CD8-positive, alpha-beta memory T cell (primary cell): ENCODE measurements around the gene SUSD6. TPM values are rescaled to one million over a fixed set of nuclear protein-coding genes. Genes with fewer than 3 reads are reported as not detected.

Experiments
- CTCF ChIA-PET: fragments of 350-600 bp; sonication (Branson Sonifier 250); formaldehyde crosslinking; loops from one replicate; lab custom pipeline; 2021; ENCODE audit warnings: antibody characterized with exemption; lab: Charles Lee
- POLR2A ChIA-PET: fragments of 350-600 bp; sonication (Branson Sonifier 250); formaldehyde crosslinking; loops from one replicate; lab custom pipeline; 2021; ENCODE audit warnings: antibody characterized with exemption; lab: Charles Lee
- DNase-seq, 5 donors: peaks; one replicate each; pipeline versions ENCODE4 v3.0.0 to v3.0.0-alpha.2; 2020 to 2022; ENCODE audit warnings: mixed read lengths in 1 of 5
- H3K27ac ChIP-seq: one replicate; pipeline ENCODE4 v1.7.0; 2013; ENCODE audit warnings: low read depth, mild to moderate bottlenecking, low read length, moderate library complexity
- H3K27me3 ChIP-seq: 2 replicates; pipeline ENCODE4 v1.7.0; 2013; ENCODE audit warnings: low read length, mild to moderate bottlenecking; ENCODE audit not compliant: insufficient read depth, poor library complexity, severe bottlenecking
- H3K36me3 ChIP-seq: 2 replicates; pipeline ENCODE4 v1.7.0; 2013; ENCODE audit warnings: mild to moderate bottlenecking, low read length, moderate library complexity; ENCODE audit not compliant: insufficient read depth
- H3K4me1 ChIP-seq: 2 replicates; pipeline ENCODE4 v1.7.0; 2013; ENCODE audit warnings: mild to moderate bottlenecking, low read length, moderate library complexity; ENCODE audit not compliant: insufficient read depth
- H3K4me3 ChIP-seq: 2 replicates; pipeline ENCODE4 v1.7.0; 2013; ENCODE audit warnings: mild to moderate bottlenecking, low read length
- H3K9me3 ChIP-seq: 2 replicates; pipeline ENCODE4 v1.7.0; 2013; ENCODE audit warnings: mild to moderate bottlenecking, low read length
- H3K27ac Mint-ChIP-seq, 8 donors: one replicate each; pipeline ENCODE4 v1.8.0; 2020 to 2021; ENCODE audit warnings: mixed read lengths in 8 of 8, mild to moderate bottlenecking in 6 of 8, inconsistent platforms in 3 of 8, moderate library complexity in 3 of 8
- H3K27me3 Mint-ChIP-seq, 2 donors: one replicate each; pipeline ENCODE4 v1.8.0; 2020 to 2021; ENCODE audit warnings: mixed read lengths in 2 of 2, mild to moderate bottlenecking in 1 of 2, moderate library complexity in 1 of 2
- H3K36me3 Mint-ChIP-seq, 3 donors: one replicate each; pipeline ENCODE4 v1.8.0; 2020 to 2021; ENCODE audit warnings: mixed read lengths in 3 of 3, inconsistent platforms in 1 of 3, mild to moderate bottlenecking in 1 of 3
- H3K4me1 Mint-ChIP-seq, 3 donors: one replicate each; pipeline ENCODE4 v1.8.0; 2020 to 2021; ENCODE audit warnings: mixed read lengths in 3 of 3, inconsistent platforms in 1 of 3, mild to moderate bottlenecking in 1 of 3
- H3K4me3 Mint-ChIP-seq, 7 donors: one replicate each; pipeline ENCODE4 v1.8.0; 2020 to 2021; ENCODE audit warnings: mixed read lengths in 7 of 7, mild to moderate bottlenecking in 6 of 7, moderate library complexity in 4 of 7, inconsistent platforms in 2 of 7
- H3K9me3 Mint-ChIP-seq, 5 donors: one replicate each; pipeline ENCODE4 v1.8.0; 2020 to 2022; ENCODE audit warnings: mixed read lengths in 5 of 5, mild to moderate bottlenecking in 3 of 5, moderate library complexity in 2 of 5, inconsistent platforms in 1 of 5
- polyA plus RNA-seq: library from polyadenylated mRNA; unstranded; fragments of 300-500 nt; fragmentation: Illumina TruSeq; gene quantifications from one replicate; pipeline ENCODE4 v1.2.3, GENCODE V29; 2021
- total RNA-seq, 2 experiments: library from RNA; stranded (reverse); gene quantifications; one replicate each; pipeline ENCODE4 v1.2.3, GENCODE V29; 2021

The SUSD6 gene
- total and polyA plus RNA-seq, 3 experiments from 2014 or later = 9.3 to 53.9 (median 51.4) TPM

DNA sequence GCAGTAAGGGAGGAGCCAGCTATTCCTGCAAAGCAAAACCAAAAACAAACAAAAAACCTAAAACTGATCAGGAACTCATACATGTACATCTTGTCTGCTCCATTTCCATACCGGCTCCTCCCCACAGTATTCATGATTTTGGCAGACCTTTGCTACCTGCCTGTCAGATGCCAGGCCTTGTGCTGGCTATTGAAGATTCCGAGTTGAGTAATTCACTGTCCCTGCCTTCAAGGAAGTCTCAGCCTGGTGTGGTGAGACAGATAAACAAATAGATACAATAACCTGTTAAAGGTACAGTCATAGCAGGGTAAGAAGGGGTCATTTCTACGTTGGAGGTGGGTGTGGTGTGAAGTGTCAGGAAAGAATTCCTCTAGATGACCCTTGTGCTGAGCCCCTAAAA lies 42.7 kb downstream of the SUSD6 start:
- Mint-ChIP-seq H3K27me3 (peaks cover 0 to 1% of the 10 kb centered on the region in 2 donors), H3K4me3 (peak overlapping the region in 1 of 7 donors; percentile 52), H3K4me1 (peaks cover 85 to 96% (median 89%) of the 10 kb centered on the region in 3 donors), H3K9me3 (no peaks in the 10 kb centered on the region), H3K27ac (peak overlapping the region in 5 of 8 donors; percentile 28 to 77 (median 47)), H3K36me3 (peaks cover 0 to 28% (median 0%) of the 10 kb centered on the region in 3 donors)
- peaks cover 3% of the 10 kb centered on the region for H3K36me3 ChIP-seq
- no peak overlapping the region for H3K27ac ChIP-seq
- no peak for DNase-seq
- CTCF ChIA-PET = no interaction called here
- no peak overlapping the region for H3K4me3 ChIP-seq
- POLR2A ChIA-PET = no interaction called here
- H3K4me1 ChIP-seq = peaks cover 51% of the 10 kb centered on the region
- H3K9me3 ChIP-seq = no peaks in the 10 kb centered on the region
- no peaks in the 10 kb centered on the region for H3K27me3 ChIP-seq

DNA sequence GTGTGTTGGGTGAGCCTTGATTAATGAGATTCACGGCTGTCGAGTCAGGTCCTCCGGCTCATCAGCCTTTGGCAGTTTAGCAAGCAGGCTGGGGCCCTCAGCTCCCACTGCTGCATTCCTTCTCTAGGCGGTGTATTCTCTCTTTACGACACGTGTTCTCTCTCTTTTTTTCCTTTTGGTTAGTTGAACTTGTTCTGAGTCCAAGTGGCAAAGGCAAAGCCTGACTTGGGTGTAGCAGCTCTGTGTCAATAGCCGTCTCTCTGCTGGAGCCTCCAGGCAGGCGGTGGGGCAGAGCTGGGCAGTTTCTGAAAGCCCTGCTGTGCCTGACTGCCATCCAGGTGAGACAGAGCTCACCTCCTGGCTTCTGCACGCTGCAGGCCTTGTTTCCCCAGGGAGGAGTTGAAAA lies 46.6 kb downstream of the SUSD6 start:
- no peak overlapping the region for H3K27ac ChIP-seq
- Mint-ChIP-seq H3K4me1 (peaks cover 76 to 96% (median 88%) of the 10 kb centered on the region in 3 donors), H3K4me3 (peak overlapping the region in 2 of 7 donors; percentile 44 to 68), H3K27ac (peak overlapping the region in 5 of 8 donors; percentile 12 to 95 (median 81)), H3K9me3 (no peaks in the 10 kb centered on the region), H3K27me3 (peaks cover 0 to 1% of the 10 kb centered on the region in 2 donors), H3K36me3 (peaks cover 0 to 62% (median 5%) of the 10 kb centered on the region in 3 donors)
- H3K4me1 ChIP-seq = peaks cover 28% of the 10 kb centered on the region
- no peak for DNase-seq
- ChIA-PET CTCF (no interaction called here), POLR2A (interaction anchor here (0.6 kb wide), 1 partner anchor 27 kb away, joined by 4 read pairs; no protein-coding TSS in a partner anchor)
- H3K36me3 ChIP-seq = peaks cover 5% of the 10 kb centered on the region
- no peaks in the 10 kb centered on the region for H3K27me3 ChIP-seq
- no peak overlapping the region for H3K4me3 ChIP-seq
- no peaks in the 10 kb centered on the region for H3K9me3 ChIP-seq

DNA sequence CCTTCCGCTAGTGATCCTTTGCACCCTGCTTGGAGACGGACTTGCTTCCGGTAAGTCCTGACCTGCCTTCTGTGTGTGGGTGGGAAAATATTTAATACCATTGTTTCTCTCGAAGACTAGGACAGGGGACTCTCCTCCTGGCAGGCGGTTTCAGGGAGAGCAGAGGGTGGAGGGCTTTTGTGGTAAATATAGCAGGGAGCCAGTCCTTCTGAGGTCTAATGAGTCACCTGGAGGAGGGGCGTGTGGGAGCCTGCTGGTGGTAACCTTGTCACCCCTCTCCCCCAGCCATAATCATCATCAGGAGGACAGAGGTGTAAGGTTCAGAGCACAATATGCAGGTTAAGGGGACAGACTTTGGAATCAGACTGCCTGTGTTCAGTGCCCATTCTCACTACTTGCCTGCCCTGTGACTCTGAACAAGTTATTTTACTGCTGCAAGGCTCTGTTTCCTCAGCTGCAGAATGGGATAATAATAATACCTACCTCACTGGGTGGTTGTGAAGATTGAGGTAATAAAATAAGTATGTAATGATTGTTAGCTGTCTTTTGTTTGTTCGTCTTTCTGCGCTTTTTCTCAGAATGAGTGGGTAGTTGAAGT lies 47.4 kb downstream of the SUSD6 start:
- peaks cover 0 to 63% (median 5%) of the 10 kb centered on the region in 3 donors for H3K36me3 Mint-ChIP-seq
- CTCF ChIA-PET = no interaction called here

DNA sequence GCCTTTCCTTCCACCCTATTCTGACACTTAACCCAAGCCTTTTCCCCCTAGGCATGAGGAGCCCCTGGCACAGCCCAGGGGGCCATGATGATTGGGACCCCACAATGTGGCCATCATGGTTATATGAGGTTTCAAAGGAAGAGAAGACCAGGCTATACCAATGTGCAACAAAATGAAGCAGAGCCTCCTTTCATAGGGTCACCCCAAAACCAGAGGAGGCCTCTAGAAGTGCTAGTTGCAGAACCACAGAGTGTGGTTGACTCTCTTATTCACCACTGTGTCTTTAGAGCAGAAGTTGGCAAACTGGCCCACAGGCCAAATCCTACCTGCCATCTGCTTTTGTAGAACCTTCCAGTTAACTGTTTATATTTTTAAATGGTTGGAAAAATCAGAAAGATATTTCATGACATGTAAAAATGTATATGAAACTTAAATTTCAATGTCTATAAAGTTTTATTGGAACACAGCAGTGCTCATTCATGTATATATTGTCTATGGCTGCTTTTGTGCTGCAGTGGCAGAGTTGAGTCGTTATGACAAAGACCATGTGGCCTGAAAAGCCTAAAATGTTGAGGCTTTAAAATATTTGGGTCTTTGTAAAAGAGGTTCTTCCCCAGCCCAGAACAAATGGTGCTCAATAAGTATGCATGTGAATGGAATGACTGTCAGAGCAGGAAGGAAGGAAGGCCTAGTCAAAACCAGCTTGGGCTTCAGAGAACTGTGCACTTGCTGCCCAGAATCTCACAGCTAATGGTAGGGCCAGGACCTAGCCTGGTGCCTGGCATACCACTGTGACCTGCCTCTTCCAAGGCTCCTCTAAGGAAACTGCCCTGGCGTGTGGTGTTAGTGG lies 49.2 kb downstream of the SUSD6 start:
- H3K27ac Mint-ChIP-seq = peak overlapping the region in 5 of 8 donors; percentile 21 to 70 (median 51)
- peaks cover 0 to 68% (median 5%) of the 10 kb centered on the region in 3 donors for H3K36me3 Mint-ChIP-seq
- Histone ChIP-seq H3K36me3 (peaks cover 5% of the 10 kb centered on the region), H3K27ac (no peak overlapping the region), H3K9me3 (no peaks in the 10 kb centered on the region), H3K4me3 (no peak overlapping the region), H3K27me3 (no peaks in the 10 kb centered on the region), H3K4me1 (peaks cover 20% of the 10 kb centered on the region)
- peaks cover 0 to 1% of the 10 kb centered on the region in 2 donors for H3K27me3 Mint-ChIP-seq
- ChIA-PET POLR2A (no interaction called here), CTCF (no interaction called here)
- H3K4me1 Mint-ChIP-seq = peaks cover 69 to 95% (median 86%) of the 10 kb centered on the region in 3 donors
- peak overlapping the region in 1 of 7 donors; percentile 20 for H3K4me3 Mint-ChIP-seq
- no peak for DNase-seq
- no peaks in the 10 kb centered on the region for H3K9me3 Mint-ChIP-seq

More for the DNA sequence above, 47.4 kb downstream of the SUSD6 start:
- H3K9me3 Mint-ChIP-seq = no peaks in the 10 kb centered on the region
- Histone ChIP-seq H3K4me1 (peaks cover 25% of the 10 kb centered on the region), H3K36me3 (peaks cover 5% of the 10 kb centered on the region), H3K9me3 (no peaks in the 10 kb centered on the region), H3K4me3 (no peak overlapping the region), H3K27ac (peak overlapping the region; percentile 12), H3K27me3 (no peaks in the 10 kb centered on the region)
- peak overlapping the region in 1 of 7 donors; percentile 25 for H3K4me3 Mint-ChIP-seq
- H3K4me1 Mint-ChIP-seq = peaks cover 73 to 96% (median 90%) of the 10 kb centered on the region in 3 donors
- DNase-seq = no peak
- H3K27ac Mint-ChIP-seq = peak overlapping the region in 7 of 8 donors; percentile 0 to 95 (median 52)
- peaks cover 0 to 1% of the 10 kb centered on the region in 2 donors for H3K27me3 Mint-ChIP-seq
- POLR2A ChIA-PET = no interaction called here

DNA sequence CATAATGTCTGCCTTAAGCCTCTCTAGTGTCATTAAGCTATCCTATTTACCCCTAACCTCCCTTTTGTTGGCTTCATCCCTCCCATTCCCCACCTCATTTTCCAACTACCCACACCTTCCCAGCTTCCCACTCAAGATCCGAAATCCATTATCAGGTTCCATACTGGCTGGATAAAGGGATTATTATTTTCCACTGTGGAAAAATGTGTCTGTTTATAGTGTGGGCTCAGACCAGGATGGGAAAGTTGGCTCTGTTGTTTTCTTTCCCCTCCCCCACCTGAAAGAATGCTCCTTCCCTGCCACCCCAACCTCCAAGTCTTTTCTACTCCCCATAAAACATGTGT lies 49.8 kb downstream of the SUSD6 start:
- H3K27ac ChIP-seq = no peak overlapping the region
- Mint-ChIP-seq H3K27me3 (peaks cover 0 to 1% of the 10 kb centered on the region in 2 donors), H3K4me3 (no peak overlapping the region), H3K27ac (peak overlapping the region in 4 of 8 donors; percentile 24 to 63 (median 52)), H3K4me1 (peaks cover 70 to 95% (median 88%) of the 10 kb centered on the region in 3 donors), H3K9me3 (no peaks in the 10 kb centered on the region), H3K36me3 (peaks cover 0 to 72% (median 5%) of the 10 kb centered on the region in 3 donors)
- peaks cover 5% of the 10 kb centered on the region for H3K36me3 ChIP-seq
- ChIA-PET POLR2A (no interaction called here), CTCF (no interaction called here)
- DNase-seq = no peak
- H3K27me3 ChIP-seq = no peaks in the 10 kb centered on the region
- H3K9me3 ChIP-seq = no peaks in the 10 kb centered on the region
- no peak overlapping the region for H3K4me3 ChIP-seq
- H3K4me1 ChIP-seq = peaks cover 16% of the 10 kb centered on the region

DNA sequence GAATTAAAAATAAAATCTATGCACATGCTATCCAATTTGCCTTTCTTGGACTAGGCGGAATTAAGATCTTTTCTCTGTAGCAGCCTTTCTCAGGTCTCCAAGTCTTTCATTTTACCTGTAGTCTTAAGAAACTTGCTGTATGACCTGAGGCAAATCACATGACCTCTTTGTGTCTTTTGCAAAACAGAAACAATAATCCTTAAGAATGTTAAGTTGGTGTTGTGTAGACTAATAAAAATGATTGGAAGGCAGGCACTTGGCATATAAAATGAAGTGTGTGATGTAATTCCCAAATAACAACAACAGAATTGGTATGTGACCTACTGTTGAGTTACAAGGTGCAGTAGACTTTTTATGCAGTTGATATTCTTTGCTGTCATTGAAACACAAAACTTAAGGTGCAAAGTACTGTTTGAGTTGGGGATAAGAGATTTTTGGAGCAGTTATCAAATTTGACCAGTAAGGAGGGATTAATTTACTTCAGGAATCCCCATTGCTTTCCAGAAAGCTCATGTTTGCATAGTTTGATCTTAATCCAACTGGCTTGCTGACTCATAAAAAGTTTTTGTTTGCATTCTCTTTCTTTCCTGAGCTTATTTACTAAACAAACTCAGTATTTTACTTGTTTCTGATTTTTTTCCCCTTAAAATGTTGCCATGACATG lies 51.4 kb downstream of the SUSD6 start:
- peaks cover 5% of the 10 kb centered on the region for H3K36me3 ChIP-seq
- H3K27ac ChIP-seq = no peak overlapping the region
- ChIA-PET POLR2A (no interaction called here), CTCF (no interaction called here)
- H3K4me1 Mint-ChIP-seq = peaks cover 73 to 94% (median 89%) of the 10 kb centered on the region in 3 donors
- H3K27me3 Mint-ChIP-seq = peaks cover 0 to 1% of the 10 kb centered on the region in 2 donors
- no peak for DNase-seq
- H3K36me3 Mint-ChIP-seq = peaks cover 0 to 73% (median 7%) of the 10 kb centered on the region in 3 donors
- peak overlapping the region in 5 of 8 donors; percentile 32 to 68 (median 64) for H3K27ac Mint-ChIP-seq
- H3K4me3 Mint-ChIP-seq = no peak overlapping the region
- peaks cover 18% of the 10 kb centered on the region for H3K4me1 ChIP-seq
- no peak overlapping the region for H3K4me3 ChIP-seq
- no peaks in the 10 kb centered on the region for H3K9me3 ChIP-seq
- H3K9me3 Mint-ChIP-seq = peaks cover 0 to 2% (median 0%) of the 10 kb centered on the region in 5 donors
- H3K27me3 ChIP-seq = no peaks in the 10 kb centered on the region

DNA sequence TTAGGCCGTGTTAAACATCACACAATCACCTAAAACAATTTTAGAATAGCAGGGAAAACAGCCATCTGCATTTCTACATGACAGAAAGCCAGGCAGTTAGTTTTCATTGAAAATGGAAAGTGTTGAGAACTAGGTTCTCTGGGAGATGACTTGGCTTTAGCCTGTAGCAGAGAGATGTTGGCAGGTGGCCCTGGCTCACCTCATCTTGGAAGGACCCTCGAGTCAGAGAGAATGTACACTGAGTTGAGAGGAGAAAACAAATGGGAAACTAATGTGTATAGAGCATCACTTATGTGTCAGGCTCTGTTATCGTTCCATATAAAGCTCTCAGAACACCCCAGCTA lies 51.9 kb downstream of the SUSD6 start:
- ChIA-PET CTCF (no interaction called here), POLR2A (no interaction called here)
- H3K4me3 Mint-ChIP-seq = no peak overlapping the region
- H3K4me1 Mint-ChIP-seq = peaks cover 72 to 94% (median 89%) of the 10 kb centered on the region in 3 donors
- DNase-seq = no peak
- H3K27me3 Mint-ChIP-seq = peaks cover 0 to under 1% of the 10 kb centered on the region in 2 donors
- peaks cover 0 to 70% (median 8%) of the 10 kb centered on the region in 3 donors for H3K36me3 Mint-ChIP-seq
- Histone ChIP-seq H3K4me3 (no peak overlapping the region), H3K9me3 (no peaks in the 10 kb centered on the region), H3K27me3 (no peaks in the 10 kb centered on the region), H3K4me1 (peaks cover 18% of the 10 kb centered on the region), H3K27ac (no peak overlapping the region), H3K36me3 (peaks cover 5% of the 10 kb centered on the region)
- peak overlapping the region in 5 of 8 donors; percentile 32 to 48 (median 47) for H3K27ac Mint-ChIP-seq
- peaks cover 0 to 2% (median 0%) of the 10 kb centered on the region in 5 donors for H3K9me3 Mint-ChIP-seq
